SJSA1 (cell line): ENCODE results near the gene GNAQ. TPM values are rescaled to one million over a fixed set of nuclear protein-coding genes. Genes with fewer than 3 reads are reported as not detected.

Source experiments
- DNase-seq, 2 experiments: peaks; one replicate each; pipeline ENCODE4 v3.0.0-alpha.2; 2015 to 2020; ENCODE audit warnings: low spot score in 2 of 2, low read depth in 1 of 2
- H3K27ac ChIP-seq: fragments of 250-450 bp; sonication (Bioruptor Pico); 2 replicates; pipeline ENCODE4 v1.5.1; 2020; ENCODE audit warnings: mild to moderate bottlenecking, moderate library complexity
- H3K27me3 ChIP-seq: fragments of 250-450 bp; sonication (Bioruptor Pico); replicated peaks from 2 replicates; pipeline ENCODE4 v1.5.1; 2020; ENCODE audit warnings: mild to moderate bottlenecking, moderate library complexity
- H3K36me3 ChIP-seq: fragments of 250-450 bp; sonication (Bioruptor Pico); 2 replicates; pipeline ENCODE4 v1.5.1; 2020; ENCODE audit warnings: mild to moderate bottlenecking
- H3K4me1 ChIP-seq: fragments of 250-450 bp; sonication (Bioruptor Pico); replicated peaks from 2 replicates; pipeline ENCODE4 v1.6.1; 2021; ENCODE audit warnings: mild to moderate bottlenecking
- H3K4me3 ChIP-seq: fragments of 250-450 bp; sonication (Bioruptor Pico); 2 replicates; pipeline ENCODE4 v1.5.1; 2020; ENCODE audit warnings: mild to moderate bottlenecking
- H3K9me3 ChIP-seq: fragments of 250-450 bp; sonication (Bioruptor Pico); replicated peaks from 2 replicates; pipeline ENCODE4 v1.5.1; 2020; ENCODE audit warnings: mild to moderate bottlenecking
- total RNA-seq: library from RNA; depleted of rRNA; stranded (reverse); fragments of >200 nt; shearing (Covaris generic); gene quantifications from 2 replicates; pipeline ENCODE4 v1.2.3, GENCODE V29; 2014

The GNAQ gene
- total RNA-seq, 1 experiment from 2014 or later = 46.2 TPM

- Histone ChIP-seq H3K27ac (no peak overlapping the region), H3K36me3 (no peaks in the 10 kb centered on the region; the same call in 1 of the 2 replicates), H3K4me3 (no peak overlapping the region), H3K9me3 (no peaks in the 10 kb centered on the region), H3K27me3 (no peaks in the 10 kb centered on the region), H3K4me1 (peaks cover 8% of the 10 kb centered on the region)
- DNase-seq = no peak
Measured at GRCh38 chr9:77807846-77808750, 223.5 kb downstream of the GNAQ start.

- Histone ChIP-seq H3K36me3 (no peaks in the 10 kb centered on the region; the same call in 1 of the 2 replicates), H3K9me3 (no peaks in the 10 kb centered on the region), H3K27ac (no peak overlapping the region; the same call in 1 of the 2 replicates), H3K27me3 (no peaks in the 10 kb centered on the region), H3K4me3 (no peak overlapping the region), H3K4me1 (peaks cover 8% of the 10 kb centered on the region)
- DNase-seq = peak in 1 of 2 experiments; percentile 20
Measured at GRCh38 chr9:77807281-77807683, 224.3 kb downstream of the GNAQ start.

GRCh38 chr9:77806741-77807140 lies 224.9 kb downstream of the GNAQ start:
- no peak for DNase-seq
- Histone ChIP-seq H3K27ac (no peak overlapping the region; the same call in 1 of the 2 replicates), H3K36me3 (no peaks in the 10 kb centered on the region; the same call in 1 of the 2 replicates), H3K27me3 (no peaks in the 10 kb centered on the region), H3K4me3 (no peak overlapping the region), H3K9me3 (no peaks in the 10 kb centered on the region), H3K4me1 (peaks cover 8% of the 10 kb centered on the region)

- Histone ChIP-seq H3K27ac (no peak overlapping the region), H3K36me3 (no peaks in the 10 kb centered on the region; the same call in 1 of the 2 replicates), H3K4me3 (no peak overlapping the region), H3K4me1 (peaks cover 8% of the 10 kb centered on the region), H3K9me3 (no peaks in the 10 kb centered on the region), H3K27me3 (no peaks in the 10 kb centered on the region)
- no peak for DNase-seq
Measured at GRCh38 chr9:77805810-77806209, 225.8 kb downstream of the GNAQ start.

GRCh38 chr9:77803423-77803822 lies 228.2 kb downstream of the GNAQ start:
- H3K4me3 ChIP-seq = no peak overlapping the region
- no peaks in the 10 kb centered on the region for H3K27me3 ChIP-seq
- H3K4me1 ChIP-seq = peaks cover 8% of the 10 kb centered on the region
- no peak for DNase-seq
- H3K9me3 ChIP-seq = no peaks in the 10 kb centered on the region
- no peak overlapping the region for H3K27ac ChIP-seq
- H3K36me3 ChIP-seq = no peaks in the 10 kb centered on the region

GRCh38 chr9:77802515-77803293 lies 228.9 kb downstream of the GNAQ start:
- Histone ChIP-seq H3K4me1 (peaks cover 7% of the 10 kb centered on the region), H3K36me3 (no peaks in the 10 kb centered on the region), H3K9me3 (no peaks in the 10 kb centered on the region), H3K27ac (no peak overlapping the region), H3K27me3 (no peaks in the 10 kb centered on the region), H3K4me3 (no peak overlapping the region)
- DNase-seq = no peak

- DNase-seq = no peak
- no peaks in the 10 kb centered on the region for H3K9me3 ChIP-seq
- no peak overlapping the region for H3K27ac ChIP-seq
- H3K4me3 ChIP-seq = no peak overlapping the region
- no peaks in the 10 kb centered on the region for H3K27me3 ChIP-seq
- peaks cover under 1% of the 10 kb centered on the region; the same call in 1 of the 2 replicates for H3K4me1 ChIP-seq
- H3K36me3 ChIP-seq = no peaks in the 10 kb centered on the region
Measured at GRCh38 chr9:77802064-77802463, 229.5 kb downstream of the GNAQ start.

GRCh38 chr9:77800924-77801551 lies 230.6 kb downstream of the GNAQ start:
- Histone ChIP-seq H3K27me3 (no peaks in the 10 kb centered on the region), H3K27ac (no peak overlapping the region), H3K4me1 (no peaks in the 10 kb centered on the region), H3K4me3 (no peak overlapping the region), H3K9me3 (no peaks in the 10 kb centered on the region), H3K36me3 (no peaks in the 10 kb centered on the region)
- DNase-seq = no peak

GRCh38 chr9:77798140-77798539 lies 233.5 kb downstream of the GNAQ start:
- Histone ChIP-seq H3K36me3 (peaks cover 5% of the 10 kb centered on the region; the same call in 1 of the 2 replicates), H3K27me3 (no peaks in the 10 kb centered on the region), H3K27ac (no peak overlapping the region), H3K9me3 (no peaks in the 10 kb centered on the region), H3K4me3 (no peak overlapping the region), H3K4me1 (peaks cover 11% of the 10 kb centered on the region)
- DNase-seq = no peak

GRCh38 chr9:77794985-77795384 lies 236.6 kb downstream of the GNAQ start:
- H3K9me3 ChIP-seq = no peaks in the 10 kb centered on the region

GRCh38 chr9:77793849-77794248 lies 237.8 kb downstream of the GNAQ start:
- Histone ChIP-seq H3K4me1 (peaks cover 11% of the 10 kb centered on the region), H3K4me3 (no peak overlapping the region), H3K27me3 (no peaks in the 10 kb centered on the region), H3K27ac (no peak overlapping the region), H3K36me3 (peaks cover 5% of the 10 kb centered on the region; the same call in 1 of the 2 replicates), H3K9me3 (no peaks in the 10 kb centered on the region)
- peak in 1 of 2 experiments; percentile 54 for DNase-seq

More at GRCh38 chr9:77794985-77795384, 236.6 kb downstream of the GNAQ start:
- DNase-seq = no peak
- Histone ChIP-seq H3K4me1 (peaks cover 11% of the 10 kb centered on the region), H3K36me3 (peaks cover 5% of the 10 kb centered on the region; the same call in 1 of the 2 replicates), H3K27me3 (no peaks in the 10 kb centered on the region), H3K27ac (no peak overlapping the region), H3K4me3 (no peak overlapping the region)

GRCh38 chr9:77789891-77790290 lies 241.7 kb downstream of the GNAQ start:
- Histone ChIP-seq H3K36me3 (peaks cover 12% of the 10 kb centered on the region; the same call in 1 of the 2 replicates), H3K27ac (no peak overlapping the region), H3K27me3 (no peaks in the 10 kb centered on the region), H3K4me3 (no peak overlapping the region), H3K9me3 (no peaks in the 10 kb centered on the region), H3K4me1 (peaks cover 11% of the 10 kb centered on the region)
- no peak for DNase-seq

GRCh38 chr9:77785341-77785740 lies 246.3 kb downstream of the GNAQ start:
- H3K36me3 ChIP-seq = peaks cover 9% of the 10 kb centered on the region; the same call in 1 of the 2 replicates
- H3K4me3 ChIP-seq = no peak overlapping the region
- H3K27me3 ChIP-seq = no peaks in the 10 kb centered on the region
- no peak overlapping the region for H3K27ac ChIP-seq
- no peak for DNase-seq
- H3K4me1 ChIP-seq = no peaks in the 10 kb centered on the region
- no peaks in the 10 kb centered on the region for H3K9me3 ChIP-seq
